GM21423 (cell line): ENCODE data around the gene RNF141.
A peak's percentile ranks its signal among the peaks of the same experiment; 100 is the strongest.

Source experiments
- ATAC-seq: cut with Tn5 transposase; IDR thresholded peaks from one replicate; pipeline ENCODE4 v1.9.1; 2021; ENCODE audit warnings: mild to moderate bottlenecking, moderate library complexity; ENCODE audit not compliant: unreplicated experiment

Gene RNF141

GRCh38 chr11:10561947-10562346 is 21.0 kb upstream of the RNF141 start:
- ATAC-seq = no peak

GRCh38 chr11:10561043-10561818 is 20.2 kb upstream of the RNF141 start:
- no peak for ATAC-seq

GRCh38 chr11:10558288-10558687 is 17.3 kb upstream of the RNF141 start:
- ATAC-seq = no peak

GRCh38 chr11:10556590-10556989 is 15.6 kb upstream of the RNF141 start:
- no peak for ATAC-seq

GRCh38 chr11:10551845-10552352 is 10.9 kb upstream of the RNF141 start:
- no peak for ATAC-seq

- no peak for ATAC-seq
Measured at GRCh38 chr11:10551290-10551592, 10.3 kb upstream of the RNF141 start.

- no peak for ATAC-seq
Measured at GRCh38 chr11:10550503-10551289, 9.7 kb upstream of the RNF141 start.

- no peak for ATAC-seq
Measured at GRCh38 chr11:10544491-10545465, 3.8 kb upstream of the RNF141 start.

- no peak for ATAC-seq
Measured at GRCh38 chr11:10543782-10544181, 2.8 kb upstream of the RNF141 start.

GRCh38 chr11:10542776-10543175 is 1.8 kb upstream of the RNF141 start:
- no peak for ATAC-seq

- no peak for ATAC-seq
Measured at GRCh38 chr11:10541561-10541930, 559 bp upstream of the RNF141 start.

- peak; percentile 18 for ATAC-seq
Measured at GRCh38 chr11:10540546-10540914, 457 bp downstream of the RNF141 start.

- no peak for ATAC-seq
Measured at GRCh38 chr11:10539339-10539738, 1.6 kb downstream of the RNF141 start.

GRCh38 chr11:10538924-10539323 is 2.1 kb downstream of the RNF141 start:
- no peak for ATAC-seq

GRCh38 chr11:10537600-10537999 is 3.4 kb downstream of the RNF141 start:
- no peak for ATAC-seq

GRCh38 chr11:10534316-10534715 is 6.7 kb downstream of the RNF141 start:
- ATAC-seq = no peak

- no peak for ATAC-seq
Measured at GRCh38 chr11:10533323-10533722, 7.7 kb downstream of the RNF141 start.

GRCh38 chr11:10532526-10532925 is 8.5 kb downstream of the RNF141 start:
- ATAC-seq = no peak

- ATAC-seq = no peak
Measured at GRCh38 chr11:10529279-10529678, 11.7 kb downstream of the RNF141 start.

- no peak for ATAC-seq
Measured at GRCh38 chr11:10528121-10528520, 12.9 kb downstream of the RNF141 start.
